Measurements from ENCODE around the gene POLR2L. TPM values are rescaled to one million over a fixed set of nuclear protein-coding genes. Genes with fewer than 3 reads are reported as not detected.

POLR2L gene
- total RNA-seq, 1 donor from 2014 or later, result 111 TPM

GRCh38 chr11:876545-876944, 34.2 kb upstream of the POLR2L start:
- no peak overlapping the region for H3K4me3 Mint-ChIP-seq (ENCODE audit: low read depth)
- DNase-seq (ENCODE audit: low spot score), result no peak
- peaks cover 9% of the 10 kb centered on the region for H3K36me3 Mint-ChIP-seq (ENCODE audit: low read depth)
- H3K9me3 Mint-ChIP-seq, result no peaks in the 10 kb centered on the region
- H3K27me3 Mint-ChIP-seq (ENCODE audit: low read depth), result no peaks in the 10 kb centered on the region
- no peak overlapping the region for H3K27ac Mint-ChIP-seq
- no peaks in the 10 kb centered on the region for H3K4me1 Mint-ChIP-seq (ENCODE audit: low read depth)
- intact Hi-C loops (cut with micrococcal nuclease), result no loop called here

GRCh38 chr11:875769-876301, 33.5 kb upstream of the POLR2L start:
- Mint-ChIP-seq H3K36me3 (ENCODE audit: low read depth) (peaks cover 6% of the 10 kb centered on the region), H3K27me3 (ENCODE audit: low read depth) (no peaks in the 10 kb centered on the region), H3K4me1 (ENCODE audit: low read depth) (no peaks in the 10 kb centered on the region), H3K27ac (no peak overlapping the region), H3K4me3 (ENCODE audit: low read depth) (no peak overlapping the region), H3K9me3 (no peaks in the 10 kb centered on the region)
- no peak for DNase-seq (ENCODE audit: low spot score)
- intact Hi-C loops (cut with micrococcal nuclease), result no loop called here

- H3K36me3 Mint-ChIP-seq (ENCODE audit: low read depth), result peaks cover 3% of the 10 kb centered on the region
- intact Hi-C loops (cut with micrococcal nuclease), result no loop called here
- DNase-seq (ENCODE audit: low spot score), result no peak
- no peaks in the 10 kb centered on the region for H3K4me1 Mint-ChIP-seq (ENCODE audit: low read depth)
- no peak overlapping the region for H3K27ac Mint-ChIP-seq
- H3K27me3 Mint-ChIP-seq (ENCODE audit: low read depth), result no peaks in the 10 kb centered on the region
- H3K4me3 Mint-ChIP-seq (ENCODE audit: low read depth), result no peak overlapping the region
- no peaks in the 10 kb centered on the region for H3K9me3 Mint-ChIP-seq
These were observed 32.9 kb upstream of the POLR2L start for GRCh38 chr11:875203-875602.

GRCh38 chr11:873706-874105, 31.4 kb upstream of the POLR2L start:
- Mint-ChIP-seq H3K4me3 (ENCODE audit: low read depth) (no peak overlapping the region), H3K36me3 (ENCODE audit: low read depth) (peaks cover 3% of the 10 kb centered on the region), H3K27ac (no peak overlapping the region), H3K9me3 (no peaks in the 10 kb centered on the region), H3K27me3 (ENCODE audit: low read depth) (no peaks in the 10 kb centered on the region), H3K4me1 (ENCODE audit: low read depth) (no peaks in the 10 kb centered on the region)
- no peak for DNase-seq (ENCODE audit: low spot score)
- intact Hi-C loops (cut with micrococcal nuclease), result no loop called here

GRCh38 chr11:872799-873198, 30.5 kb upstream of the POLR2L start:
- Mint-ChIP-seq H3K36me3 (ENCODE audit: low read depth) (peaks cover 3% of the 10 kb centered on the region), H3K9me3 (no peaks in the 10 kb centered on the region)
- intact Hi-C loops (cut with micrococcal nuclease), result no loop called here

GRCh38 chr11:871472-871871, 29.1 kb upstream of the POLR2L start:
- Mint-ChIP-seq H3K4me3 (ENCODE audit: low read depth) (no peak overlapping the region), H3K27me3 (ENCODE audit: low read depth) (no peaks in the 10 kb centered on the region), H3K4me1 (ENCODE audit: low read depth) (no peaks in the 10 kb centered on the region), H3K9me3 (no peaks in the 10 kb centered on the region), H3K36me3 (ENCODE audit: low read depth) (peaks cover 3% of the 10 kb centered on the region), H3K27ac (no peak overlapping the region)
- no peak for DNase-seq (ENCODE audit: low spot score)
- intact Hi-C loops (cut with micrococcal nuclease), result no loop called here

More at GRCh38 chr11:872799-873198, 30.5 kb upstream of the POLR2L start:
- DNase-seq (ENCODE audit: low spot score), result no peak
- H3K27me3 Mint-ChIP-seq (ENCODE audit: low read depth), result no peaks in the 10 kb centered on the region
- no peak overlapping the region for H3K27ac Mint-ChIP-seq
- no peak overlapping the region for H3K4me3 Mint-ChIP-seq (ENCODE audit: low read depth)
- no peaks in the 10 kb centered on the region for H3K4me1 Mint-ChIP-seq (ENCODE audit: low read depth)

GRCh38 chr11:870418-870817, 28.1 kb upstream of the POLR2L start:
- no peaks in the 10 kb centered on the region for H3K27me3 Mint-ChIP-seq (ENCODE audit: low read depth)
- H3K9me3 Mint-ChIP-seq, result no peaks in the 10 kb centered on the region
- H3K27ac Mint-ChIP-seq, result no peak overlapping the region
- peaks cover 3% of the 10 kb centered on the region for H3K36me3 Mint-ChIP-seq (ENCODE audit: low read depth)
- intact Hi-C loops (cut with micrococcal nuclease), result no loop called here
- no peak overlapping the region for H3K4me3 Mint-ChIP-seq (ENCODE audit: low read depth)
- no peak for DNase-seq (ENCODE audit: low spot score)
- H3K4me1 Mint-ChIP-seq (ENCODE audit: low read depth), result no peaks in the 10 kb centered on the region

- Mint-ChIP-seq H3K36me3 (ENCODE audit: low read depth) (peaks cover 3% of the 10 kb centered on the region), H3K9me3 (no peaks in the 10 kb centered on the region), H3K27me3 (ENCODE audit: low read depth) (no peaks in the 10 kb centered on the region), H3K4me1 (ENCODE audit: low read depth) (no peaks in the 10 kb centered on the region), H3K27ac (no peak overlapping the region), H3K4me3 (ENCODE audit: low read depth) (no peak overlapping the region)
- DNase-seq (ENCODE audit: low spot score), result no peak
- intact Hi-C loops (cut with micrococcal nuclease), result no loop called here
These were observed 27.7 kb upstream of the POLR2L start for GRCh38 chr11:870127-870413.

- intact Hi-C loops (cut with micrococcal nuclease), result no loop called here
- H3K27me3 Mint-ChIP-seq (ENCODE audit: low read depth), result no peaks in the 10 kb centered on the region
- H3K4me1 Mint-ChIP-seq (ENCODE audit: low read depth), result no peaks in the 10 kb centered on the region
- no peak overlapping the region for H3K27ac Mint-ChIP-seq
- no peak for DNase-seq (ENCODE audit: low spot score)
- H3K9me3 Mint-ChIP-seq, result no peaks in the 10 kb centered on the region
- no peak overlapping the region for H3K4me3 Mint-ChIP-seq (ENCODE audit: low read depth)
- peaks cover 3% of the 10 kb centered on the region for H3K36me3 Mint-ChIP-seq (ENCODE audit: low read depth)
These were observed 27.2 kb upstream of the POLR2L start for GRCh38 chr11:869399-870126.

- no peak for DNase-seq (ENCODE audit: low spot score)
- no peaks in the 10 kb centered on the region for H3K9me3 Mint-ChIP-seq
- no peaks in the 10 kb centered on the region for H3K4me1 Mint-ChIP-seq (ENCODE audit: low read depth)
- intact Hi-C loops (cut with micrococcal nuclease), result no loop called here
- no peaks in the 10 kb centered on the region for H3K27me3 Mint-ChIP-seq (ENCODE audit: low read depth)
- no peak overlapping the region for H3K27ac Mint-ChIP-seq
- H3K36me3 Mint-ChIP-seq (ENCODE audit: low read depth), result peaks cover 2% of the 10 kb centered on the region
- no peak overlapping the region for H3K4me3 Mint-ChIP-seq (ENCODE audit: low read depth)
These were observed 26.5 kb upstream of the POLR2L start for GRCh38 chr11:868802-869201.

- intact Hi-C loops (cut with micrococcal nuclease), result no loop called here
- Mint-ChIP-seq H3K27ac (no peak overlapping the region), H3K4me1 (ENCODE audit: low read depth) (no peaks in the 10 kb centered on the region), H3K36me3 (ENCODE audit: low read depth) (no peaks in the 10 kb centered on the region), H3K27me3 (ENCODE audit: low read depth) (no peaks in the 10 kb centered on the region), H3K4me3 (ENCODE audit: low read depth) (no peak overlapping the region), H3K9me3 (no peaks in the 10 kb centered on the region)
- DNase-seq (ENCODE audit: low spot score), result no peak
These were observed 26.1 kb upstream of the POLR2L start for GRCh38 chr11:868394-868793.

- no peaks in the 10 kb centered on the region for H3K36me3 Mint-ChIP-seq (ENCODE audit: low read depth)
- H3K4me1 Mint-ChIP-seq (ENCODE audit: low read depth), result no peaks in the 10 kb centered on the region
- no peak overlapping the region for H3K4me3 Mint-ChIP-seq (ENCODE audit: low read depth)
- H3K27ac Mint-ChIP-seq, result no peak overlapping the region
- no peaks in the 10 kb centered on the region for H3K27me3 Mint-ChIP-seq (ENCODE audit: low read depth)
- DNase-seq (ENCODE audit: low spot score), result no peak
- H3K9me3 Mint-ChIP-seq, result no peaks in the 10 kb centered on the region
- intact Hi-C loops (cut with micrococcal nuclease), result no loop called here
These were observed 25.6 kb upstream of the POLR2L start for GRCh38 chr11:867856-868358.

GRCh38 chr11:866481-866880, 24.2 kb upstream of the POLR2L start:
- H3K36me3 Mint-ChIP-seq (ENCODE audit: low read depth), result no peaks in the 10 kb centered on the region
- no peaks in the 10 kb centered on the region for H3K9me3 Mint-ChIP-seq
- intact Hi-C loops (cut with micrococcal nuclease), result no loop called here
- DNase-seq (ENCODE audit: low spot score), result no peak
- no peak overlapping the region for H3K27ac Mint-ChIP-seq
- no peak overlapping the region for H3K4me3 Mint-ChIP-seq (ENCODE audit: low read depth)
- no peaks in the 10 kb centered on the region for H3K27me3 Mint-ChIP-seq (ENCODE audit: low read depth)
- no peaks in the 10 kb centered on the region for H3K4me1 Mint-ChIP-seq (ENCODE audit: low read depth)

Measured in activated T-helper 2 cell treated with anti-CD3 and anti-CD28 coated beads, Interferon-gamma antibody, Interleukin-2, Interleukin-4, amounts not matched to agents 10 μg/mL and 5 μg/mL and 100 μg/mL, durations not matched to agents 14 hours and 24 hours and 36 hours (primary cell).